ENCODE measurements around the gene NXT1.
A peak's percentile ranks its signal among the peaks of the same experiment; 100 is the strongest.

The NXT1 gene

GRCh38 chr20:23361476-23362391, 11.1 kb downstream of the NXT1 start, which contains the start of gene GZF1:
Gene GZF1 (plus strand): TSS chr20:23362182. CDS start chr20:23364384, 2,202 bp downstream.
- DNase-seq, result peak; percentile 97

GRCh38 chr20:23362392-23363256, 12.0 kb downstream of the NXT1 start:
- DNase-seq, result no peak

- DNase-seq, result no peak
These were observed 12.7 kb downstream of the NXT1 start for GRCh38 chr20:23363257-23363649.

- no peak for DNase-seq
These were observed 15.0 kb downstream of the NXT1 start for GRCh38 chr20:23365390-23366165.

- DNase-seq, result no peak
These were observed 15.8 kb downstream of the NXT1 start for GRCh38 chr20:23366384-23366783.

- DNase-seq, result no peak
These were observed 17.2 kb downstream of the NXT1 start for GRCh38 chr20:23367770-23368169.

GRCh38 chr20:23368316-23369071, 17.9 kb downstream of the NXT1 start:
- no peak for DNase-seq

GRCh38 chr20:23369072-23369823, 18.7 kb downstream of the NXT1 start:
- DNase-seq, result no peak

- DNase-seq, result no peak
These were observed 19.7 kb downstream of the NXT1 start for GRCh38 chr20:23370274-23370673.

GRCh38 chr20:23370873-23371272, 20.3 kb downstream of the NXT1 start:
- no peak for DNase-seq

- DNase-seq, result no peak
These were observed 20.9 kb downstream of the NXT1 start for GRCh38 chr20:23371496-23371895.

GRCh38 chr20:23374441-23374840, 23.9 kb downstream of the NXT1 start:
- no peak for DNase-seq

GRCh38 chr20:23375827-23376226, 25.2 kb downstream of the NXT1 start:
- DNase-seq, result no peak

GRCh38 chr20:23379772-23380171, 29.2 kb downstream of the NXT1 start:
- no peak for DNase-seq

GRCh38 chr20:23381876-23382275, 31.3 kb downstream of the NXT1 start:
- DNase-seq, result no peak

- DNase-seq, result no peak
These were observed 35.9 kb downstream of the NXT1 start for GRCh38 chr20:23386304-23387117.

GRCh38 chr20:23387118-23387443, 36.5 kb downstream of the NXT1 start:
- DNase-seq, result no peak

GRCh38 chr20:23390091-23390774, 39.6 kb downstream of the NXT1 start:
- DNase-seq, result no peak

- DNase-seq, result no peak
These were observed 41.2 kb downstream of the NXT1 start for GRCh38 chr20:23391707-23392310.
